AG04449 (cell line): ENCODE measurements around the gene STUM.

Source experiments
- CTCF ChIA-PET: fragments of 350-600 bp; formaldehyde crosslinking; extraction: SDS; loops from one replicate; lab custom pipeline; 2021; ENCODE audit warnings: antibody characterized with exemption; lab: Yijun Ruan, JAX
- POLR2A ChIA-PET: fragments of 400-600, 350-600 bp; formaldehyde crosslinking; extraction: SDS; loops from one replicate; lab custom pipeline; 2020; ENCODE audit warnings: antibody characterized with exemption, inconsistent platforms; lab: Yijun Ruan, JAX
- DNase-seq: peaks from one replicate; pipeline ENCODE4 v3.0.0-alpha.2; 2010; ENCODE audit warnings: low read depth, low spot score
- H3K4me3 ChIP-seq: 2 replicates; pipeline ENCODE4 v1.5.1; 2011; ENCODE audit warnings: low read depth, mild to moderate bottlenecking, control low read depth, low read length
- TF ChIP-seq, protein P1 (sequence below): IDR thresholded peaks from one replicate; pipeline ENCODE4 v1.5.1; 2011; ENCODE audit warnings: mild to moderate bottlenecking, moderate library complexity, low read length, control low read depth, inconsistent platforms; ENCODE audit not compliant: insufficient read depth; ENCODE audit errors: missing control alignments

Gene STUM

DNA sequence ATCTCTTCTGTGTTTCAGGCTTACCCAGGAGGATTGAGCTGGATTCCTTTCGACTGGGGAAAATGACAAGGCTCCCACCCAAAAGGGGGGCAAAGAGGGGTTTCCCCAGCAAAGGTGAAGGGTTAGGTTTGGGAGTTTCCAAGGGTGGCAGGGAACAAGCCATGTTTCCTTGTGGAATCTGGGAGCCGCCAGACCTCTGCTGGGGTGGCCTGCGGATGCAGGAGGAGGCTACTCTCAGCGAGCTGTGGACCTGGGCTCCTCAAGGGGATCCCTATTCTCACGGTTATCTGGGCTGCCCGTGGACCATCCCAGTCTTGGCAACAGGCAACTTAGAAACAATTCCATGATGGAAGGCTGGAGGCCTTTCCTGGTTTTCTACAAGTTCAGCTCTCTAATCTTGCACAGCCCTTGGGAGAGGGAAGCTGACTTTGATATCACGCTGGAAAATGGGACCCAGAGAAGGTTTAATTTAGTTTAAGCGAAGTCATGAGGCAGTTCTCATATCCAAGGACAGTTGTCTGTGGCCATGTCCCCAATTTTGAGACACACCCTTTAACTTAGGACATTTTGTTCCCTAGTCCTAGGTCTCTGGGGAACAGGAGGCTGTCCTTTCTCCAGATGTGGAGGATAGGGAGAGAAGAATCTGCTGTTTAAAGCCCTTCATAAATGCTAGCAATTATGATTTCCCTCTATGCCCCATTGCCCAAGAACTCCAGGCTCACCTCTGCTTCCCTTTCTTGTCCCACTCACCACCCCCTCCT is 24.7 kb upstream of the STUM start:
- ChIA-PET CTCF (interaction anchor here (1.2 to 1.4 kb wide), 2 partner anchors 23 to 116 kb away, joined by 3 read pairs; partner anchors contain the start of gene PARP1), POLR2A (no interaction called here)
- TF ChIP-seq, protein P1, sequence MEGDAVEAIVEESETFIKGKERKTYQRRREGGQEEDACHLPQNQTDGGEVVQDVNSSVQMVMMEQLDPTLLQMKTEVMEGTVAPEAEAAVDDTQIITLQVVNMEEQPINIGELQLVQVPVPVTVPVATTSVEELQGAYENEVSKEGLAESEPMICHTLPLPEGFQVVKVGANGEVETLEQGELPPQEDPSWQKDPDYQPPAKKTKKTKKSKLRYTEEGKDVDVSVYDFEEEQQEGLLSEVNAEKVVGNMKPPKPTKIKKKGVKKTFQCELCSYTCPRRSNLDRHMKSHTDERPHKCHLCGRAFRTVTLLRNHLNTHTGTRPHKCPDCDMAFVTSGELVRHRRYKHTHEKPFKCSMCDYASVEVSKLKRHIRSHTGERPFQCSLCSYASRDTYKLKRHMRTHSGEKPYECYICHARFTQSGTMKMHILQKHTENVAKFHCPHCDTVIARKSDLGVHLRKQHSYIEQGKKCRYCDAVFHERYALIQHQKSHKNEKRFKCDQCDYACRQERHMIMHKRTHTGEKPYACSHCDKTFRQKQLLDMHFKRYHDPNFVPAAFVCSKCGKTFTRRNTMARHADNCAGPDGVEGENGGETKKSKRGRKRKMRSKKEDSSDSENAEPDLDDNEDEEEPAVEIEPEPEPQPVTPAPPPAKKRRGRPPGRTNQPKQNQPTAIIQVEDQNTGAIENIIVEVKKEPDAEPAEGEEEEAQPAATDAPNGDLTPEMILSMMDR = no peak

GRCh38 chr1:226524547-226524946 is 24.0 kb upstream of the STUM start:
- POLR2A ChIA-PET = no interaction called here
- CTCF ChIA-PET = interaction anchor here (0.8 to 1.4 kb wide), 3 partner anchors 20 to 117 kb away, joined by 3 read pairs; partner anchors contain the start of gene PARP1
- H3K4me3 ChIP-seq = no peak overlapping the region
- TF ChIP-seq, protein P1 = no peak
- DNase-seq = no peak

More for the DNA sequence above, 24.7 kb upstream of the STUM start:
- DNase-seq = no peak
- no peak overlapping the region for H3K4me3 ChIP-seq

- CTCF ChIA-PET = interaction anchor here (0.8 kb wide), 1 partner anchor 22 kb away, joined by 3 read pairs; no protein-coding TSS in a partner anchor
- no peak for DNase-seq
- TF ChIP-seq, protein P1 = no peak
- H3K4me3 ChIP-seq = no peak overlapping the region
- POLR2A ChIA-PET = no interaction called here
Observed at GRCh38 chr1:226525750-226526149, 22.8 kb upstream of the STUM start.

- ChIA-PET CTCF (no interaction called here), POLR2A (no interaction called here)
- DNase-seq = no peak
- H3K4me3 ChIP-seq = no peak overlapping the region
- TF ChIP-seq, protein P1 = no peak
Observed at GRCh38 chr1:226526801-226527595, 21.6 kb upstream of the STUM start.

GRCh38 chr1:226529891-226530290 is 18.7 kb upstream of the STUM start:
- TF ChIP-seq, protein P1 = no peak
- ChIA-PET CTCF (no interaction called here), POLR2A (no interaction called here)
- H3K4me3 ChIP-seq = no peak overlapping the region
- DNase-seq = no peak

- TF ChIP-seq, protein P1 = no peak
- POLR2A ChIA-PET = no interaction called here
- DNase-seq = no peak
- CTCF ChIA-PET = interaction anchor here (1.3 kb wide), 1 partner anchor 10 kb away, joined by 3 read pairs; no protein-coding TSS in a partner anchor
- no peak overlapping the region for H3K4me3 ChIP-seq
Observed at GRCh38 chr1:226530591-226530990, 18.0 kb upstream of the STUM start.
